ENCODE results near the gene GPATCH8. TPM values are rescaled to one million over a fixed set of nuclear protein-coding genes. Genes with fewer than 3 reads are reported as not detected.
"Not testable (repeated sequence)": the region's sequence is repeated elsewhere in the genome, so short reads cannot be mapped to it uniquely, and the experiment has no call there.

Gene GPATCH8
- total and polyA plus RNA-seq, 2 donors (not counting 1 experiment from before 2014, with no cell fraction given): 13.7 to 19.3 TPM

- no peaks in the 10 kb centered on the region for H3K9me3 ChIP-seq (ENCODE audit: control insufficient read depth, insufficient read depth, low read depth, low read length)
- no peaks in the 10 kb centered on the region for H3K4me1 ChIP-seq (ENCODE audit: control insufficient read depth, extremely low read depth, insufficient read depth, low read length)
- H3K36me3 ChIP-seq (ENCODE audit: control insufficient read depth, insufficient read depth, low read length): no peaks in the 10 kb centered on the region
- H2AFZ ChIP-seq (ENCODE audit: low read length): peak overlapping the region; percentile 41
- H3K9ac ChIP-seq (ENCODE audit: insufficient read depth, low read length): no peak overlapping the region
- no peaks in the 10 kb centered on the region for H3K27me3 ChIP-seq (ENCODE audit: control insufficient read depth, insufficient read depth, low read length)
- H3K79me2 ChIP-seq (ENCODE audit: control insufficient read depth, insufficient read depth, low read length): no peaks in the 10 kb centered on the region
- TF ChIP-seq EZH2 (IDR thresholded peaks at IDR 0.05; ENCODE audit: low read length, missing control alignments): no peak
- TF ChIP-seq, protein P1, sequence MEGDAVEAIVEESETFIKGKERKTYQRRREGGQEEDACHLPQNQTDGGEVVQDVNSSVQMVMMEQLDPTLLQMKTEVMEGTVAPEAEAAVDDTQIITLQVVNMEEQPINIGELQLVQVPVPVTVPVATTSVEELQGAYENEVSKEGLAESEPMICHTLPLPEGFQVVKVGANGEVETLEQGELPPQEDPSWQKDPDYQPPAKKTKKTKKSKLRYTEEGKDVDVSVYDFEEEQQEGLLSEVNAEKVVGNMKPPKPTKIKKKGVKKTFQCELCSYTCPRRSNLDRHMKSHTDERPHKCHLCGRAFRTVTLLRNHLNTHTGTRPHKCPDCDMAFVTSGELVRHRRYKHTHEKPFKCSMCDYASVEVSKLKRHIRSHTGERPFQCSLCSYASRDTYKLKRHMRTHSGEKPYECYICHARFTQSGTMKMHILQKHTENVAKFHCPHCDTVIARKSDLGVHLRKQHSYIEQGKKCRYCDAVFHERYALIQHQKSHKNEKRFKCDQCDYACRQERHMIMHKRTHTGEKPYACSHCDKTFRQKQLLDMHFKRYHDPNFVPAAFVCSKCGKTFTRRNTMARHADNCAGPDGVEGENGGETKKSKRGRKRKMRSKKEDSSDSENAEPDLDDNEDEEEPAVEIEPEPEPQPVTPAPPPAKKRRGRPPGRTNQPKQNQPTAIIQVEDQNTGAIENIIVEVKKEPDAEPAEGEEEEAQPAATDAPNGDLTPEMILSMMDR (conservative IDR thresholded peaks at IDR 0.05 in 1 of 2, IDR thresholded peaks at IDR 0.05 in 1 of 2; ENCODE audit: low read depth in 1 of 2, low read length in 2 of 2): no peak
- H4K20me1 ChIP-seq (ENCODE audit: control insufficient read depth, extremely low read depth, insufficient read depth, low read length): no peaks in the 10 kb centered on the region
- no peak overlapping the region for H3K4me2 ChIP-seq (ENCODE audit: extremely low read depth, insufficient read depth, low read length)
- no peak for DNase-seq (ENCODE audit: low read depth in 2 of 2)
- no peak overlapping the region for H3K4me3 ChIP-seq (replicated peaks in 1 of 4; ENCODE audit: control extremely low read depth in 1 of 4, insufficient read depth in 1 of 4, low read depth in 3 of 4, low read length in 4 of 4)
- no peak overlapping the region for H3K27ac ChIP-seq (ENCODE audit: insufficient read depth, low read length)
Measured at GRCh38 chr17:44523672-44523972, 20.4 kb upstream of the GPATCH8 start.

GRCh38 chr17:44522883-44523671, 19.9 kb upstream of the GPATCH8 start:
- Histone ChIP-seq H3K79me2 (ENCODE audit: control insufficient read depth, insufficient read depth, low read length) (no peaks in the 10 kb centered on the region), H3K4me3 (replicated peaks in 1 of 4; ENCODE audit: control extremely low read depth in 1 of 4, insufficient read depth in 1 of 4, low read depth in 3 of 4, low read length in 4 of 4) (no peak overlapping the region), H2AFZ (ENCODE audit: low read length) (peak overlapping the region; percentile 41), H3K27ac (ENCODE audit: insufficient read depth, low read length) (no peak overlapping the region), H4K20me1 (ENCODE audit: control insufficient read depth, extremely low read depth, insufficient read depth, low read length) (no peaks in the 10 kb centered on the region), H3K9ac (ENCODE audit: insufficient read depth, low read length) (no peak overlapping the region), H3K36me3 (ENCODE audit: control insufficient read depth, insufficient read depth, low read length) (no peaks in the 10 kb centered on the region), H3K27me3 (ENCODE audit: control insufficient read depth, insufficient read depth, low read length) (no peaks in the 10 kb centered on the region), H3K4me2 (ENCODE audit: extremely low read depth, insufficient read depth, low read length) (no peak overlapping the region), H3K4me1 (ENCODE audit: control insufficient read depth, extremely low read depth, insufficient read depth, low read length) (no peaks in the 10 kb centered on the region), H3K9me3 (ENCODE audit: control insufficient read depth, insufficient read depth, low read depth, low read length) (no peaks in the 10 kb centered on the region)
- TF ChIP-seq, protein P1 (conservative IDR thresholded peaks at IDR 0.05 in 1 of 2, IDR thresholded peaks at IDR 0.05 in 1 of 2; ENCODE audit: low read depth in 1 of 2, low read length in 2 of 2): peak; percentile 63 to 70
- no peak for TF ChIP-seq EZH2 (IDR thresholded peaks at IDR 0.05; ENCODE audit: low read length, missing control alignments)
- peak; percentile 44 to 48 for DNase-seq (ENCODE audit: low read depth in 2 of 2)

DNA sequence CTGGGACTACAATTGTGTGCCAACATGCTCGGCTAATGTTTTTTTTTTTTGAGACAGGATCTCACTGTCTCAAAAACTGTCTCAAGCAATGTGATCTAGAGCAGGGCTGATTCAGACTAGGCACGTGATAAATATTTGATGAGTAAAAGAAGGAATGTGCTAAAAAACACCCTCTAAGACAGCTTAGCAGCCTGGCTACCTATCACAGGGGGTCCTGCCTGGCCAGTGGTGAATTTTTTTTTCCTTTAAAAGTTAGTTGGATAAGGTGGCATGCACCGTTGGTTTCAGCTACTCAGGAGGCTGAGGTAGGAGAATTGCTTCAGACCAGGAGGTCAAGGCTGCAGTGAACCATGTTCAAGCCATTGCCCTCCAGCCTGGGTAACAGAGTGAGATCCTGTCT, 14.8 kb upstream of the GPATCH8 start:
- Histone ChIP-seq H3K4me1 (ENCODE audit: control insufficient read depth, extremely low read depth, insufficient read depth, low read length) (no peaks in the 10 kb centered on the region), H4K20me1 (ENCODE audit: control insufficient read depth, extremely low read depth, insufficient read depth, low read length) (no peaks in the 10 kb centered on the region), H3K4me3 (replicated peaks in 1 of 4; ENCODE audit: control extremely low read depth in 1 of 4, insufficient read depth in 1 of 4, low read depth in 3 of 4, low read length in 4 of 4) (no peak overlapping the region), H3K4me2 (ENCODE audit: extremely low read depth, insufficient read depth, low read length) (no peak overlapping the region), H3K27ac (ENCODE audit: insufficient read depth, low read length) (no peak overlapping the region), H3K79me2 (ENCODE audit: control insufficient read depth, insufficient read depth, low read length) (no peaks in the 10 kb centered on the region), H3K36me3 (ENCODE audit: control insufficient read depth, insufficient read depth, low read length) (no peaks in the 10 kb centered on the region), H2AFZ (ENCODE audit: low read length) (no peak overlapping the region), H3K9me3 (ENCODE audit: control insufficient read depth, insufficient read depth, low read depth, low read length) (no peaks in the 10 kb centered on the region), H3K27me3 (ENCODE audit: control insufficient read depth, insufficient read depth, low read length) (no peaks in the 10 kb centered on the region), H3K9ac (ENCODE audit: insufficient read depth, low read length) (no peak overlapping the region)
- TF ChIP-seq, protein P1 (conservative IDR thresholded peaks at IDR 0.05 in 1 of 2, IDR thresholded peaks at IDR 0.05 in 1 of 2; ENCODE audit: low read depth in 1 of 2, low read length in 2 of 2): no peak
- TF ChIP-seq EZH2 (IDR thresholded peaks at IDR 0.05; ENCODE audit: low read length, missing control alignments): no peak
- DNase-seq (ENCODE audit: low read depth in 2 of 2): peak; percentile 12 to 44

DNA sequence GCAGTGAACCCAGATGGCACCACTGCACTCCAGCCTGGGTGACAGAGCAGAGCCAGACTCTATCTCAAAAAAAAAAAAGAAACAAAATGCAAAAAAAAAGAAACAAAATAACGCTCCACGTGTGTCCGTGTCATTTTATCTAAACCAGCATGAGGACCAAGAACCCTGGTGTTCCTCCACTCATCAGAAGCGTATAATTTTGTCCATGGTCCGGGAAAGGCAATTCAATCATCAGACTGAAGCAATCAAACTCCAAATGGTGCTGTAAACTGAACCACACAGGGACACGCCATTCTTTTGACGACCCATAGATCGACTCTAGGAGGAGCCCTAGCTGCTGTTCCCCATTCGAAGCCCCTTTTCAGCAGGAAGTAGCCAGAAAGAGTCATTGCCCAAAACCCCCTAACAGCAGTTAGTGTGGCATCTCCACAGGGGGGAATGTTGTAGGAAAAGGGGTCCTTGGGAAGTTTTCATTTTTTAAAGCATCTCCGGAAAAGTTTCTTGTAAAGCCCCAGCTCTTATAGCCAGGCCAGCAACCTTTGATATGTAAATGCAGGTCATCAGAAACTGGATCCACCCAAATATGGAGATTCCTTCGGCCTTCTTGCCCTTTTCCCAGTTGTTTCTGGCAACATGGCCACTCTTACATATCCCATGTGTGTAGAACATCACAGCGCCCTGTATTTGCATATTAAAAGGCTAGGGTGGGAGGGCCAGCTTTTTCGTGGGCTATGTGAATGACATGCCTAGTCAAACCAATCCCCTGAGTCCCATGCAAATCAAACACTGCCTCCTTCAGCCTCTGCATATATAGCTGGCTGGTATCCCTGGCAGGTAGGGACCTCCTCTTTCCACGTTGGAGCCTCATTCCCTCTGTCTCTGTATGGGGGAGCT, 8.3 kb upstream of the GPATCH8 start:
- H3K9me3 ChIP-seq (ENCODE audit: control insufficient read depth, insufficient read depth, low read depth, low read length); H3K27me3 ChIP-seq (ENCODE audit: control insufficient read depth, insufficient read depth, low read length); H3K4me2 ChIP-seq (ENCODE audit: extremely low read depth, insufficient read depth, low read length); H3K36me3 ChIP-seq (ENCODE audit: control insufficient read depth, insufficient read depth, low read length); H3K79me2 ChIP-seq (ENCODE audit: control insufficient read depth, insufficient read depth, low read length); H4K20me1 ChIP-seq (ENCODE audit: control insufficient read depth, extremely low read depth, insufficient read depth, low read length); H3K9ac ChIP-seq (ENCODE audit: insufficient read depth, low read length); H3K27ac ChIP-seq (ENCODE audit: insufficient read depth, low read length); H3K4me1 ChIP-seq (ENCODE audit: control insufficient read depth, extremely low read depth, insufficient read depth, low read length); H2AFZ ChIP-seq (ENCODE audit: low read length); H3K4me3 ChIP-seq (replicated peaks in 1 of 4; ENCODE audit: control extremely low read depth in 1 of 4, insufficient read depth in 1 of 4, low read depth in 3 of 4, low read length in 4 of 4): not testable (repeated sequence)
- peak in 1 of 2 donors; percentile 14 for DNase-seq (ENCODE audit: low read depth in 2 of 2)

Measured in fibroblast of lung (primary cell).